GM23338 (cell line): ENCODE data around the gene SHISA7. TPM values are rescaled to one million over a fixed set of nuclear protein-coding genes. Genes with fewer than 3 reads are reported as not detected.

ENCODE experiments used
- ATAC-seq: fragments of 200-7000 bp; cut with Tn5 transposase; 3 replicates; pipeline ENCODE4 v1.9.1; 2020
- DNase-seq: peaks from one replicate; pipeline ENCODE4 v3.0.0-alpha.2; 2015; ENCODE audit warnings: low spot score
- H2AFZ ChIP-seq: fragments of 200-600 bp; sonication (generic); 2 replicates; pipeline ENCODE4 v1.8.0; 2016; ENCODE audit warnings: antibody characterized with exemption, mild to moderate bottlenecking, moderate library complexity
- H3F3A ChIP-seq: fragments of 200-600 bp; sonication (generic); replicated peaks from 2 replicates; pipeline ENCODE4 v1.8.0; 2017; ENCODE audit warnings: antibody characterized with exemption, mixed run types, low read depth
- H3K27ac ChIP-seq: fragments of 200-600 bp; sonication (generic); 2 replicates; pipeline ENCODE4 v1.6.1; 2016; ENCODE audit warnings: low read depth
- H3K27me3 ChIP-seq: fragments of 200-600 bp; sonication (generic); 2 replicates; pipeline ENCODE4 v1.8.0; 2016; ENCODE audit warnings: mild to moderate bottlenecking, mixed run types, moderate library complexity; ENCODE audit not compliant: insufficient read depth
- H3K36me3 ChIP-seq: fragments of 200-600 bp; sonication (generic); 2 replicates; pipeline ENCODE4 v1.8.0; 2016; ENCODE audit warnings: mild to moderate bottlenecking; ENCODE audit not compliant: insufficient read depth
- H3K4me1 ChIP-seq: fragments of 200-600 bp; sonication (generic); 2 replicates; pipeline ENCODE4 v1.8.0; 2016; ENCODE audit warnings: mild to moderate bottlenecking, moderate library complexity; ENCODE audit not compliant: insufficient read depth
- H3K4me2 ChIP-seq: fragments of 200-600 bp; sonication (generic); 2 replicates; pipeline ENCODE4 v1.7.1; 2017; ENCODE audit warnings: mixed run types
- H3K4me3 ChIP-seq: fragments of 200-600 bp; sonication (generic); 2 replicates; pipeline ENCODE4 v1.6.1; 2016; ENCODE audit warnings: mixed run types
- H3K79me2 ChIP-seq: fragments of 200-600 bp; sonication (generic); replicated peaks from 2 replicates; pipeline ENCODE4 v1.8.0; 2017; ENCODE audit warnings: mild to moderate bottlenecking; ENCODE audit not compliant: insufficient read depth
- H3K9me2 ChIP-seq: fragments of 200-600 bp; sonication (generic); 2 replicates; pipeline ENCODE4 v1.8.0; 2017; ENCODE audit not compliant: insufficient read depth
- H4K20me1 ChIP-seq: fragments of 200-600 bp; sonication (generic); replicated peaks from 2 replicates; pipeline ENCODE4 v1.8.0; 2017; ENCODE audit warnings: mild to moderate bottlenecking; ENCODE audit not compliant: insufficient read depth
- H3K27ac Mint-ChIP-seq: 2 replicates; pipeline ENCODE4 v1.8.0; 2020; ENCODE audit warnings: inconsistent platforms, mild to moderate bottlenecking, moderate library complexity, mixed read lengths
- H3K27me3 Mint-ChIP-seq: 3 replicates; pipeline ENCODE4 v1.8.0; 2022; ENCODE audit warnings: low read depth, mild to moderate bottlenecking, moderate library complexity, mixed read lengths, inconsistent platforms; ENCODE audit not compliant: insufficient read depth, poor library complexity
- H3K36me3 Mint-ChIP-seq: 3 replicates; pipeline ENCODE4 v1.8.0; 2021; ENCODE audit warnings: low read depth, mild to moderate bottlenecking, inconsistent platforms, moderate library complexity, mixed read lengths
- H3K4me1 Mint-ChIP-seq: 3 replicates; pipeline ENCODE4 v1.8.0; 2020; ENCODE audit warnings: mild to moderate bottlenecking, inconsistent platforms, mixed read lengths
- H3K4me3 Mint-ChIP-seq: 3 replicates; pipeline ENCODE4 v1.8.0; 2021; ENCODE audit warnings: moderate library complexity, mild to moderate bottlenecking, inconsistent platforms, mixed read lengths
- H3K9me3 Mint-ChIP-seq: 3 replicates; pipeline ENCODE4 v1.8.0; 2020; ENCODE audit warnings: moderate library complexity, mild to moderate bottlenecking, inconsistent platforms, mixed read lengths
- CREB1 ChIP-seq: fragments of 250-450 bp; sonication (Bioruptor Pico); IDR thresholded peaks from 2 replicates; pipeline ENCODE4 v1.5.0; 2020; ENCODE audit warnings: low read depth, mild to moderate bottlenecking, moderate library complexity
- CTCF ChIP-seq, 2 experiments: fragments of 200-600 bp in 1 of 2; sonication (generic) in 1 of 2; conservative IDR thresholded peaks; 2 replicates each; pipeline versions ENCODE4 v1.5.1 to v1.6.1; 2016 to 2017; ENCODE audit warnings: antibody characterized with exemption in 2 of 2, low read depth in 2 of 2, mild to moderate bottlenecking in 2 of 2, moderate library complexity in 1 of 2
- ETS1 ChIP-seq: IDR thresholded peaks from 2 replicates; pipeline ENCODE4 v1.6.1; 2016; ENCODE audit warnings: antibody characterized with exemption
- EZH2phosphoT487 ChIP-seq: fragments of 200-600 bp; sonication (generic); IDR thresholded peaks from one replicate; pipeline ENCODE4 v1.8.1; 2018; ENCODE audit warnings: antibody characterized with exemption; ENCODE audit not compliant: unreplicated experiment
- JUNB ChIP-seq: IDR thresholded peaks from one replicate; pipeline ENCODE4 v1.6.1; 2016; ENCODE audit warnings: antibody characterized with exemption; ENCODE audit not compliant: unreplicated experiment
- NANOG ChIP-seq: IDR thresholded peaks from 2 replicates; pipeline ENCODE4 v1.6.1; 2016; ENCODE audit warnings: antibody characterized with exemption, borderline replicate concordance
- POLR2AphosphoS5 ChIP-seq: IDR thresholded peaks from 2 replicates; pipeline ENCODE4 v1.6.1; 2016; ENCODE audit warnings: antibody characterized with exemption, low read depth
- REST ChIP-seq: IDR thresholded peaks from one replicate; pipeline ENCODE4 v1.6.1; 2018; ENCODE audit warnings: antibody characterized with exemption; ENCODE audit not compliant: unreplicated experiment
- STAT1 ChIP-seq: IDR thresholded peaks from one replicate; pipeline ENCODE4 v1.6.1; 2016; ENCODE audit warnings: antibody characterized with exemption; ENCODE audit not compliant: unreplicated experiment
- ZNF114 ChIP-seq: fragments of 250-450 bp; sonication (Bioruptor Pico); IDR thresholded peaks from 2 replicates; pipeline ENCODE4 v1.5.0; 2020; ENCODE audit warnings: mild to moderate bottlenecking, moderate library complexity
- ZNF331 ChIP-seq: fragments of 250-450 bp; sonication (Bioruptor Pico); IDR thresholded peaks from 2 replicates; pipeline ENCODE4 v1.5.0; 2020; ENCODE audit warnings: low read depth, mild to moderate bottlenecking, moderate library complexity
- polyA plus RNA-seq: library from polyadenylated mRNA; unstranded; fragments of >200 nt; fragmentation: Nextera tagmentation; extraction: Ambion mirVana; gene quantifications from 2 replicates; pipeline ENCODE4 v1.2.1, GENCODE V29; 2016
- total RNA-seq: library from RNA; depleted of rRNA; stranded (reverse); fragments of >200 nt; shearing (Covaris generic); gene quantifications from 2 replicates; pipeline ENCODE4 v1.2.3, GENCODE V29; 2014

The SHISA7 gene
- total and polyA plus RNA-seq, 2 experiments from 2014 or later: 0.32 to 1.4 TPM

GRCh38 chr19:55490478-55491432, 47.7 kb upstream of the SHISA7 start:
- Mint-ChIP-seq H3K36me3 (no peaks in the 10 kb centered on the region; the same call in 2 of the 3 replicates), H3K27ac (no peak overlapping the region), H3K9me3 (no peaks in the 10 kb centered on the region; the same call in 2 of the 3 replicates), H3K4me3 (no peak overlapping the region), H3K4me1 (peaks cover 28% of the 10 kb centered on the region), H3K27me3 (peaks cover 12% of the 10 kb centered on the region)
- DNase-seq (no peak), ATAC-seq (no peak)
- no peaks in the 10 kb centered on the region for H3K36me3 ChIP-seq
- H3K4me2 ChIP-seq: no peak overlapping the region
- H2AFZ ChIP-seq: no peak overlapping the region
- no peaks in the 10 kb centered on the region for H3K9me2 ChIP-seq
- peaks cover 12% of the 10 kb centered on the region; the same call in 1 of the 2 replicates for H3K4me1 ChIP-seq
- H3F3A ChIP-seq: peaks cover 10% of the 10 kb centered on the region
- no peaks in the 10 kb centered on the region for H4K20me1 ChIP-seq
- H3K27me3 ChIP-seq: no peaks in the 10 kb centered on the region
- H3K4me3 ChIP-seq: no peak overlapping the region
- no peaks in the 10 kb centered on the region for H3K79me2 ChIP-seq
- no peak for TF ChIP-seq REST
- TF ChIP-seq JUNB: no peak
- no peak for TF ChIP-seq CTCF (conservative IDR thresholded peaks at IDR 0.05; ENCODE audit: low read depth in 2 of 2)
- TF ChIP-seq ETS1: no peak
- TF ChIP-seq ZNF114: no peak
- TF ChIP-seq CREB1 (CRISPR knock-in tag): no peak
- TF ChIP-seq POLR2AphosphoS5: no peak
- TF ChIP-seq STAT1: no peak
- no peak for TF ChIP-seq NANOG
- no peak for TF ChIP-seq EZH2phosphoT487
- TF ChIP-seq ZNF331 (CRISPR knock-in tag): no peak
- H3K27ac ChIP-seq: no peak overlapping the region
